SK-N-SH (cell line): Measurements from ENCODE around the gene LIN7A. TPM values are rescaled to one million over a fixed set of nuclear protein-coding genes. Genes with fewer than 3 reads are reported as not detected.

ENCODE experiments used
- CTCF ChIA-PET: fragments of 300-600, 350-600 bp; formaldehyde crosslinking; extraction: SDS; loops from one replicate; lab custom pipeline; 2021; lab: Yijun Ruan, JAX
- POLR2A ChIA-PET: fragments of 350-600 bp; sonication (Branson Sonifier 250); formaldehyde crosslinking; extraction: SDS; loops from one replicate; lab custom pipeline; 2020; ENCODE audit warnings: antibody characterized with exemption, inconsistent platforms; lab: Yijun Ruan, JAX
- DNase-seq: peaks from one replicate; pipeline ENCODE4 v3.0.0; 2012
- H2AFZ ChIP-seq: fragments of 200-600 bp; sonication (generic); 2 replicates; pipeline ENCODE4 v1.8.1; 2016; ENCODE audit warnings: antibody characterized with exemption, mild to moderate bottlenecking, low read depth
- H3F3A ChIP-seq: fragments of 200-600 bp; sonication (generic); replicated peaks from 2 replicates; pipeline ENCODE3; 2016; ENCODE audit warnings: antibody characterized with exemption, mild to moderate bottlenecking; ENCODE audit not compliant: insufficient read depth
- H3K27ac ChIP-seq, 2 experiments: fragments of 200-500 bp in 1 of 2; fragments of 200-600 bp in 1 of 2; sonication (Bioruptor generic) in 1 of 2; sonication (generic), shearing (Covaris generic) in 1 of 2; 2 replicates each; pipeline versions ENCODE4 v1.5.1 to v1.6.1; 2014 to 2016; ENCODE audit warnings: low read depth in 2 of 2, inconsistent platforms in 1 of 2, low read length in 1 of 2, mild to moderate bottlenecking in 1 of 2, mixed read lengths in 1 of 2
- H3K27me3 ChIP-seq: fragments of 200-600 bp; sonication (generic), shearing (Covaris generic); 2 replicates; pipeline ENCODE4 v1.6.1; 2016; ENCODE audit warnings: mixed run types; ENCODE audit not compliant: insufficient read depth
- H3K36me3 ChIP-seq, 2 experiments: fragments of 200-500 bp in 1 of 2; fragments of 200-600 bp in 1 of 2; sonication (Bioruptor generic) in 1 of 2; sonication (generic) in 1 of 2; replicated peaks in 1 of 2; 2 replicates each; pipeline versions ENCODE3 to v1.5.1; 2014 to 2016; ENCODE audit warnings: low read length in 1 of 2, mild to moderate bottlenecking in 1 of 2; ENCODE audit not compliant: insufficient read depth in 2 of 2, control insufficient read depth in 1 of 2
- H3K4me1 ChIP-seq, 2 experiments: fragments of 200-500 bp in 1 of 2; fragments of 200-600 bp in 1 of 2; sonication (Bioruptor generic) in 1 of 2; sonication (generic), shearing (Covaris generic) in 1 of 2; 2 replicates each; pipeline versions ENCODE4 v1.5.1 to v1.6.1; 2014 to 2016; ENCODE audit warnings: low read depth in 1 of 2, low read length in 1 of 2, mixed run types in 1 of 2; ENCODE audit not compliant: insufficient read depth in 2 of 2, control insufficient read depth in 1 of 2
- H3K4me2 ChIP-seq: fragments of 200-600 bp; sonication (generic), shearing (Covaris generic); 2 replicates; pipeline ENCODE4 v1.6.1; 2017; ENCODE audit warnings: mixed run types
- H3K4me3 ChIP-seq, 2 experiments: fragments of 200-500 bp in 1 of 2; fragments of 200-600 bp in 1 of 2; sonication (Bioruptor generic) in 1 of 2; sonication (generic), shearing (Covaris generic) in 1 of 2; 2 replicates each; pipeline versions ENCODE4 v1.5.1 to v1.8.1; 2014 to 2016; ENCODE audit warnings: low read depth in 2 of 2, inconsistent platforms in 1 of 2, low read length in 1 of 2, mild to moderate bottlenecking in 1 of 2, mixed read lengths in 1 of 2, moderate library complexity in 1 of 2
- H3K79me2 ChIP-seq: fragments of 200-600 bp; sonication (generic); 2 replicates; pipeline ENCODE4 v1.8.1; 2017; ENCODE audit warnings: mild to moderate bottlenecking; ENCODE audit not compliant: insufficient read depth
- H3K9ac ChIP-seq: fragments of 200-600 bp; sonication (generic); 2 replicates; pipeline ENCODE4 v1.6.1; 2017; ENCODE audit warnings: mixed run types
- H3K9me2 ChIP-seq: fragments of 200-600 bp; sonication (generic); 2 replicates; pipeline ENCODE4 v1.6.1; 2017; ENCODE audit warnings: mixed run types
- H3K9me3 ChIP-seq: fragments of 200-600 bp; sonication (generic); 2 replicates; pipeline ENCODE4 v1.6.1; 2017; ENCODE audit warnings: mixed run types, mild to moderate bottlenecking, moderate library complexity
- H4K20me1 ChIP-seq: fragments of 200-600 bp; sonication (generic); 2 replicates; pipeline ENCODE4 v1.6.1; 2017; ENCODE audit warnings: mild to moderate bottlenecking, mixed run types; ENCODE audit not compliant: insufficient read depth
- CHD2 ChIP-seq: fragments of 150-350 bp; IDR thresholded peaks from 2 replicates; pipeline ENCODE4 v1.6.1; 2018; ENCODE audit warnings: low read length; ENCODE audit not compliant: partially characterized antibody
- ELF1 ChIP-seq: IDR thresholded peaks from 2 replicates; pipeline ENCODE4 v1.4.0; 2012
- EZH2phosphoT487 ChIP-seq: fragments of 200-600 bp; sonication (generic); IDR thresholded peaks from 2 replicates; pipeline ENCODE4 v1.6.1; 2017; ENCODE audit warnings: low read depth, mixed run types, mild to moderate bottlenecking, antibody characterized with exemption, moderate library complexity, borderline replicate concordance
- FOSL2 ChIP-seq: IDR thresholded peaks from 2 replicates; pipeline ENCODE4 v1.4.0; 2012; ENCODE audit warnings: low read depth, mild to moderate bottlenecking, moderate library complexity, borderline replicate concordance
- FOXJ3 ChIP-seq: sonication (generic); formaldehyde crosslinking; IDR thresholded peaks from 2 replicates; pipeline ENCODE4 v1.5.1; 2020; ENCODE audit warnings: mild to moderate bottlenecking, missing genetic modification reagents
- GABPA ChIP-seq: IDR thresholded peaks from 2 replicates; pipeline ENCODE4 v1.4.0; 2012; ENCODE audit warnings: low read depth, mild to moderate bottlenecking
- GATA2 ChIP-seq: sonication (generic); formaldehyde crosslinking; IDR thresholded peaks from 2 replicates; pipeline ENCODE4 v1.5.0; 2020; ENCODE audit warnings: mild to moderate bottlenecking, missing genetic modification reagents
- MEF2A ChIP-seq: IDR thresholded peaks from 2 replicates; pipeline ENCODE4 v1.4.0; 2012; ENCODE audit warnings: low read depth, borderline replicate concordance
- MXI1 ChIP-seq: IDR thresholded peaks from 2 replicates; pipeline ENCODE4 v1.6.1; 2012; ENCODE audit warnings: mild to moderate bottlenecking, low read depth, low read length, improper control_type of control experiment
- NRF1 ChIP-seq: IDR thresholded peaks from 2 replicates; pipeline ENCODE4 v1.6.1; 2012; ENCODE audit warnings: low read depth, mild to moderate bottlenecking, low read length
- RXRA ChIP-seq: IDR thresholded peaks from 2 replicates; pipeline ENCODE4 v1.4.0; 2012; ENCODE audit warnings: low read depth, mild to moderate bottlenecking, borderline replicate concordance
- SIN3A ChIP-seq: IDR thresholded peaks from 2 replicates; pipeline ENCODE4 v1.6.1; 2012; ENCODE audit warnings: low read depth, mild to moderate bottlenecking, low read length, moderate library complexity, borderline replicate concordance
- SMC3 ChIP-seq: IDR thresholded peaks from 2 replicates; pipeline ENCODE4 v1.6.1; 2012; ENCODE audit warnings: low read depth, low read length, improper control_type of control experiment
- YY1 ChIP-seq: IDR thresholded peaks from 2 replicates; pipeline ENCODE4 v1.4.0; 2012; ENCODE audit warnings: low read depth, mild to moderate bottlenecking
- WGBS: methylation state at CpG from one replicate; pipeline ENCODE4 v1.1.6; 2017; ENCODE audit warnings: low lambda C conversion rate; 5-methylcytosine and 5-hydroxymethylcytosine counted together
- polyA plus RNA-seq, 3 experiments: library from polyadenylated mRNA; depleted of rRNA; stranded (reverse); fragments of >200 nt; gene quantifications; 2 replicates each; pipeline ENCODE4 v1.2.3, GENCODE V29; 2012
- TF ChIP-seq, protein P1 (sequence below): IDR thresholded peaks from 2 replicates; pipeline ENCODE4 v1.4.0; 2012; ENCODE audit warnings: low read depth, borderline replicate concordance
- TF ChIP-seq, protein P2 (sequence below): fragments of 200-600 bp; sonication (generic); IDR thresholded peaks from 2 replicates; pipeline ENCODE4 v1.6.1; 2017; ENCODE audit warnings: antibody characterized with exemption, mild to moderate bottlenecking, moderate library complexity
- TF ChIP-seq, protein P3 (sequence below): fragments of 150-350 bp; IDR thresholded peaks from 2 replicates; pipeline ENCODE4 v1.6.1; 2017; ENCODE audit warnings: antibody characterized with exemption, low read length, low read depth, borderline replicate concordance
- TF ChIP-seq, protein P4 (sequence below): IDR thresholded peaks from 2 replicates; pipeline ENCODE4 v1.4.0; 2012; ENCODE audit warnings: low read depth, borderline replicate concordance

Gene LIN7A
- polyA plus RNA-seq, 1 of the 3 experiments (the other 2 are of a cell fraction), result not detected

DNA sequence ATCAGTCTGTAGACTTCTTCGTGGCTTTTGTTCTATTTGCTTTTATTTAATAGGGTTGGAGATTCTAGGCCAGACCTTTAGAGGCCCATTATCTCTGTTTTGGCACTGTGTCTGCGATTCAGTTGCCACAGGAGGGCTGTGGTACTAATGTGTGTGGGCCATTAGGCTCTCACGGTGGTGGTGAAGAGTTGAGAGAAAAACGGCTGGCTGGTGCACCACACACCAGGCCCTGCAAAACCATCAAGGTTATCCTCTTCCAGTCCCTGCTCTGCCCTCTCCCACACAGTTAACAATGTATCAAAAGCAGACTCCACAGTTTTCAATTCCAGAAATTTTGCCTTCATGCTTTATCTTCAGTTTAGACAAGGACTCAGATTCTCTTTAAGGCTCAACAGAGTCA, 123.3 kb downstream of the LIN7A start (continued):
- TF ChIP-seq FOXJ3 (CRISPR knock-in tag) (no peak), FOSL2 (no peak)
- TF ChIP-seq, protein P1, sequence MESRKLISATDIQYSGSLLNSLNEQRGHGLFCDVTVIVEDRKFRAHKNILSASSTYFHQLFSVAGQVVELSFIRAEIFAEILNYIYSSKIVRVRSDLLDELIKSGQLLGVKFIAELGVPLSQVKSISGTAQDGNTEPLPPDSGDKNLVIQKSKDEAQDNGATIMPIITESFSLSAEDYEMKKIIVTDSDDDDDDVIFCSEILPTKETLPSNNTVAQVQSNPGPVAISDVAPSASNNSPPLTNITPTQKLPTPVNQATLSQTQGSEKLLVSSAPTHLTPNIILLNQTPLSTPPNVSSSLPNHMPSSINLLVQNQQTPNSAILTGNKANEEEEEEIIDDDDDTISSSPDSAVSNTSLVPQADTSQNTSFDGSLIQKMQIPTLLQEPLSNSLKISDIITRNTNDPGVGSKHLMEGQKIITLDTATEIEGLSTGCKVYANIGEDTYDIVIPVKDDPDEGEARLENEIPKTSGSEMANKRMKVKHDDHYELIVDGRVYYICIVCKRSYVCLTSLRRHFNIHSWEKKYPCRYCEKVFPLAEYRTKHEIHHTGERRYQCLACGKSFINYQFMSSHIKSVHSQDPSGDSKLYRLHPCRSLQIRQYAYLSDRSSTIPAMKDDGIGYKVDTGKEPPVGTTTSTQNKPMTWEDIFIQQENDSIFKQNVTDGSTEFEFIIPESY, result no peak
- TF ChIP-seq, protein P2, sequence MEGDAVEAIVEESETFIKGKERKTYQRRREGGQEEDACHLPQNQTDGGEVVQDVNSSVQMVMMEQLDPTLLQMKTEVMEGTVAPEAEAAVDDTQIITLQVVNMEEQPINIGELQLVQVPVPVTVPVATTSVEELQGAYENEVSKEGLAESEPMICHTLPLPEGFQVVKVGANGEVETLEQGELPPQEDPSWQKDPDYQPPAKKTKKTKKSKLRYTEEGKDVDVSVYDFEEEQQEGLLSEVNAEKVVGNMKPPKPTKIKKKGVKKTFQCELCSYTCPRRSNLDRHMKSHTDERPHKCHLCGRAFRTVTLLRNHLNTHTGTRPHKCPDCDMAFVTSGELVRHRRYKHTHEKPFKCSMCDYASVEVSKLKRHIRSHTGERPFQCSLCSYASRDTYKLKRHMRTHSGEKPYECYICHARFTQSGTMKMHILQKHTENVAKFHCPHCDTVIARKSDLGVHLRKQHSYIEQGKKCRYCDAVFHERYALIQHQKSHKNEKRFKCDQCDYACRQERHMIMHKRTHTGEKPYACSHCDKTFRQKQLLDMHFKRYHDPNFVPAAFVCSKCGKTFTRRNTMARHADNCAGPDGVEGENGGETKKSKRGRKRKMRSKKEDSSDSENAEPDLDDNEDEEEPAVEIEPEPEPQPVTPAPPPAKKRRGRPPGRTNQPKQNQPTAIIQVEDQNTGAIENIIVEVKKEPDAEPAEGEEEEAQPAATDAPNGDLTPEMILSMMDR, result no peak
- TF ChIP-seq, protein P3, sequence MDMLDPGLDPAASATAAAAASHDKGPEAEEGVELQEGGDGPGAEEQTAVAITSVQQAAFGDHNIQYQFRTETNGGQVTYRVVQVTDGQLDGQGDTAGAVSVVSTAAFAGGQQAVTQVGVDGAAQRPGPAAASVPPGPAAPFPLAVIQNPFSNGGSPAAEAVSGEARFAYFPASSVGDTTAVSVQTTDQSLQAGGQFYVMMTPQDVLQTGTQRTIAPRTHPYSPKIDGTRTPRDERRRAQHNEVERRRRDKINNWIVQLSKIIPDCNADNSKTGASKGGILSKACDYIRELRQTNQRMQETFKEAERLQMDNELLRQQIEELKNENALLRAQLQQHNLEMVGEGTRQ, result no peak
- TF ChIP-seq, all 33 proteins: peak for 0

DNA sequence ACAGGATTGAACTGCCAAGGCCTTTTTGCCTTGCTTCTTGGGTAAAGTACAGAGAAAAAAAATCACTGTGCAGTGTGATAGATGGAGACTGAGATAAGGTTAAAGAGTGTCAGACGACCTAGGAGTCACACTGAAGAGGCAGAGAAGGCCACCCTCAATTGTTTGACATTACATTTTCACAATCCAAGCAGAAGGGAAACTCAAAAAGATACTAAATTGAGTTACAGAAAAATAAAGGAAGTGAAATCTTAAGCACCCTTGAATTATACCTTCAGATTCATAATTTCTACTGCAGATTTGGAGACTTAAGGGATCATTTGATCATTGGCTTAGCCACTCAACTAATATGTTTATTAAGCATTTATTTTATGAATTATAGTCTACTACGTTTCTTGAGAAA, 123.9 kb downstream of the LIN7A start:
- ChIA-PET CTCF (no interaction called here), POLR2A (no interaction called here)
- Histone ChIP-seq H3K4me2 (no peak overlapping the region), H3F3A (no peaks in the 10 kb centered on the region), H3K9me3 (no peaks in the 10 kb centered on the region), H3K4me3 (no peak overlapping the region), H2AFZ (no peak overlapping the region), H3K27ac (no peak overlapping the region), H3K4me1 (no peaks in the 10 kb centered on the region), H3K9me2 (no peaks in the 10 kb centered on the region), H4K20me1 (no peaks in the 10 kb centered on the region), H3K36me3 (no peaks in the 10 kb centered on the region), H3K79me2 (no peaks in the 10 kb centered on the region), H3K9ac (no peak overlapping the region), H3K27me3 (no peaks in the 10 kb centered on the region; the same call in 1 of the 2 replicates)
- WGBS, result 4% methylated on average over 2 of the region's 2 CpGs
- DNase-seq, result no peak
- TF ChIP-seq, protein P3, result no peak
- TF ChIP-seq MEF2A, result no peak
- TF ChIP-seq NRF1, result no peak
- TF ChIP-seq ELF1, result no peak
- no peak for TF ChIP-seq RXRA
- no peak for TF ChIP-seq YY1
- no peak for TF ChIP-seq GATA2 (CRISPR knock-in tag)
- TF ChIP-seq MXI1, result no peak
- TF ChIP-seq SIN3A, result no peak
- TF ChIP-seq, protein P1, result no peak
- no peak for TF ChIP-seq CHD2
- no peak for TF ChIP-seq GABPA
- TF ChIP-seq EZH2phosphoT487, result no peak
- TF ChIP-seq SMC3, result no peak
- TF ChIP-seq FOSL2, result no peak
- TF ChIP-seq, protein P4, sequence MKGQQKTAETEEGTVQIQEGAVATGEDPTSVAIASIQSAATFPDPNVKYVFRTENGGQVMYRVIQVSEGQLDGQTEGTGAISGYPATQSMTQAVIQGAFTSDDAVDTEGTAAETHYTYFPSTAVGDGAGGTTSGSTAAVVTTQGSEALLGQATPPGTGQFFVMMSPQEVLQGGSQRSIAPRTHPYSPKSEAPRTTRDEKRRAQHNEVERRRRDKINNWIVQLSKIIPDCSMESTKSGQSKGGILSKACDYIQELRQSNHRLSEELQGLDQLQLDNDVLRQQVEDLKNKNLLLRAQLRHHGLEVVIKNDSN, result no peak
